Esophagus muscularis mucosa (tissue), 4 donors: ENCODE results near the gene SDHC. TPM values are rescaled to one million over a fixed set of nuclear protein-coding genes. Genes with fewer than 3 reads are reported as not detected.

Experiments
- DNase-seq: peaks from one replicate; pipeline ENCODE4 v3.0.0-alpha.2; 2017; ENCODE audit errors: extremely low spot score
- H3K27ac ChIP-seq, 4 donors: fragments of 200-600 bp; sonication (generic); replicated peaks in 1 of 4; 1 replicate in 3 of 4; 2 replicates in 1 of 4; pipeline ENCODE4 v1.5.1; 2016 to 2019; ENCODE audit warnings: mild to moderate bottlenecking in 1 of 4
- H3K27me3 ChIP-seq, 4 donors: fragments of 200-600 bp; sonication (generic); one replicate each; pipeline versions ENCODE4 v1.5.1 to v1.6.0; 2016 to 2019
- H3K36me3 ChIP-seq, 4 donors: fragments of 200-600 bp; sonication (generic); one replicate each; pipeline ENCODE4 v1.5.1; 2016 to 2019
- H3K4me1 ChIP-seq, 4 donors: fragments of 200-600 bp; sonication (generic); one replicate each; pipeline ENCODE4 v1.5.1; 2016 to 2019
- H3K4me3 ChIP-seq, 4 donors: fragments of 200-600 bp; sonication (generic); 1 replicate in 2 of 4; 2 replicates in 2 of 4; pipeline ENCODE4 v1.5.1; 2016 to 2019; ENCODE audit warnings: mild to moderate bottlenecking in 4 of 4, moderate library complexity in 1 of 4
- H3K9me3 ChIP-seq, 4 donors: fragments of 200-600 bp; sonication (generic); 1 replicate in 3 of 4; 2 replicates in 1 of 4; pipeline ENCODE4 v1.5.1; 2016 to 2019
- EP300 ChIP-seq: sonication (generic); formaldehyde crosslinking; IDR thresholded peaks from one replicate; pipeline ENCODE4 v1.6.1; 2017; ENCODE audit warnings: antibody characterized with exemption
- POLR2A ChIP-seq: fragments of 450-650 bp; IDR thresholded peaks from one replicate; pipeline ENCODE4 v1.6.1; 2017; ENCODE audit warnings: antibody characterized with exemption, moderate library complexity, mild to moderate bottlenecking, low read depth
- POLR2AphosphoS5 ChIP-seq, 2 donors: sonication (generic); formaldehyde crosslinking; IDR thresholded peaks; one replicate each; pipeline ENCODE4 v1.6.1; 2017; ENCODE audit warnings: antibody characterized with exemption in 2 of 2
- WGBS: methylation state at CpG from one replicate; pipeline ENCODE4 v1.1.5; 2018; 5-methylcytosine and 5-hydroxymethylcytosine counted together
- intact Hi-C: fragments of 100-400 bp; cut with DNase I; formaldehyde crosslinking; loops from one replicate; pipeline ENCODE4 v1.15.1; 2023
- total RNA-seq, 4 donors: library from RNA; depleted of rRNA; stranded (reverse); fragments of >200 nt; gene quantifications; one replicate each; pipeline versions ENCODE4 v1.1.0 to v1.2.1, GENCODE V29; 2016
- TF ChIP-seq, protein P1 (sequence below), 3 experiments: fragments of 200-600 bp in 2 of 3; fragments of 450-650 bp in 1 of 3; sonication (generic) in 2 of 3; IDR thresholded peaks; one replicate each; pipeline ENCODE4 v1.5.1; 2017 to 2019; ENCODE audit warnings: antibody characterized with exemption in 3 of 3, mild to moderate bottlenecking in 2 of 3, moderate library complexity in 1 of 3

Gene SDHC
- total RNA-seq, 4 donors from 2014 or later: 18.7 to 64.8 (median 30.1) TPM

DNA sequence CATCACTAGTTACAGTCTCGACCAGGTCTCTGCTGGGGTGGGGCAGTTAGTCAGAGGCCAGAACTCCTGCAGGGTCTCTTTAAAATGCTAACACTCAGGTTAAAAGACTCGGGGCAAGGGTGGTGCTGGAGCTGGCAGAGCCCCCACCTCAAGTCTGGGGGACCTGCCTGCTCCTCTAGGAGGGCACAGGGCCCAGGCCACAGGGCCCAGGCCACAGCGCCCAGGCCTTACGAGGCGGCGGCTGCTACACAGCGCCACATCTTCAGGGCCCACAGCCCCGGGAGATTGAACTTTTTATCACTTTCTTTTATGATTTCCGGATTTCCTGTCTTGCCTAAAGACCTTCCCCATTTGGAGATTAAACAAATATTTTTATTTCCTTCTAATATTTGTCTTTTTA, 14.8 kb upstream of the SDHC start:
- no peaks in the 10 kb centered on the region for H3K27me3 ChIP-seq
- no peak for DNase-seq
- no peak overlapping the region for H3K27ac ChIP-seq
- no peaks in the 10 kb centered on the region for H3K9me3 ChIP-seq
- peaks cover under 1 to 5% (median 3%) of the 10 kb centered on the region in 4 donors for H3K4me1 ChIP-seq
- TF ChIP-seq, protein P1, sequence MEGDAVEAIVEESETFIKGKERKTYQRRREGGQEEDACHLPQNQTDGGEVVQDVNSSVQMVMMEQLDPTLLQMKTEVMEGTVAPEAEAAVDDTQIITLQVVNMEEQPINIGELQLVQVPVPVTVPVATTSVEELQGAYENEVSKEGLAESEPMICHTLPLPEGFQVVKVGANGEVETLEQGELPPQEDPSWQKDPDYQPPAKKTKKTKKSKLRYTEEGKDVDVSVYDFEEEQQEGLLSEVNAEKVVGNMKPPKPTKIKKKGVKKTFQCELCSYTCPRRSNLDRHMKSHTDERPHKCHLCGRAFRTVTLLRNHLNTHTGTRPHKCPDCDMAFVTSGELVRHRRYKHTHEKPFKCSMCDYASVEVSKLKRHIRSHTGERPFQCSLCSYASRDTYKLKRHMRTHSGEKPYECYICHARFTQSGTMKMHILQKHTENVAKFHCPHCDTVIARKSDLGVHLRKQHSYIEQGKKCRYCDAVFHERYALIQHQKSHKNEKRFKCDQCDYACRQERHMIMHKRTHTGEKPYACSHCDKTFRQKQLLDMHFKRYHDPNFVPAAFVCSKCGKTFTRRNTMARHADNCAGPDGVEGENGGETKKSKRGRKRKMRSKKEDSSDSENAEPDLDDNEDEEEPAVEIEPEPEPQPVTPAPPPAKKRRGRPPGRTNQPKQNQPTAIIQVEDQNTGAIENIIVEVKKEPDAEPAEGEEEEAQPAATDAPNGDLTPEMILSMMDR (IDR thresholded peaks at IDR 0.05): no peak
- TF ChIP-seq POLR2AphosphoS5 (IDR thresholded peaks at IDR 0.05): no peak
- TF ChIP-seq EP300: no peak
- TF ChIP-seq POLR2A: no peak
- no peak overlapping the region for H3K4me3 ChIP-seq
- WGBS: 88% methylated on average over 9 of the region's 9 CpGs
- intact Hi-C loops: no loop called here
- no peaks in the 10 kb centered on the region for H3K36me3 ChIP-seq

GRCh38 chr1:161300478-161300877, 13.7 kb upstream of the SDHC start:
- H3K4me3 ChIP-seq: no peak overlapping the region
- H3K36me3 ChIP-seq: no peaks in the 10 kb centered on the region
- no peak for TF ChIP-seq POLR2A
- TF ChIP-seq, protein P1 (IDR thresholded peaks at IDR 0.05): no peak
- TF ChIP-seq EP300: no peak
- no peak for TF ChIP-seq POLR2AphosphoS5 (IDR thresholded peaks at IDR 0.05)
- DNase-seq: no peak
- H3K9me3 ChIP-seq: no peaks in the 10 kb centered on the region
- H3K27me3 ChIP-seq: no peaks in the 10 kb centered on the region
- 89% methylated on average over 4 of the region's 4 CpGs for WGBS
- H3K27ac ChIP-seq: no peak overlapping the region
- intact Hi-C loops: no loop called here
- H3K4me1 ChIP-seq: peaks cover 12 to 16% (median 14%) of the 10 kb centered on the region in 4 donors

DNA sequence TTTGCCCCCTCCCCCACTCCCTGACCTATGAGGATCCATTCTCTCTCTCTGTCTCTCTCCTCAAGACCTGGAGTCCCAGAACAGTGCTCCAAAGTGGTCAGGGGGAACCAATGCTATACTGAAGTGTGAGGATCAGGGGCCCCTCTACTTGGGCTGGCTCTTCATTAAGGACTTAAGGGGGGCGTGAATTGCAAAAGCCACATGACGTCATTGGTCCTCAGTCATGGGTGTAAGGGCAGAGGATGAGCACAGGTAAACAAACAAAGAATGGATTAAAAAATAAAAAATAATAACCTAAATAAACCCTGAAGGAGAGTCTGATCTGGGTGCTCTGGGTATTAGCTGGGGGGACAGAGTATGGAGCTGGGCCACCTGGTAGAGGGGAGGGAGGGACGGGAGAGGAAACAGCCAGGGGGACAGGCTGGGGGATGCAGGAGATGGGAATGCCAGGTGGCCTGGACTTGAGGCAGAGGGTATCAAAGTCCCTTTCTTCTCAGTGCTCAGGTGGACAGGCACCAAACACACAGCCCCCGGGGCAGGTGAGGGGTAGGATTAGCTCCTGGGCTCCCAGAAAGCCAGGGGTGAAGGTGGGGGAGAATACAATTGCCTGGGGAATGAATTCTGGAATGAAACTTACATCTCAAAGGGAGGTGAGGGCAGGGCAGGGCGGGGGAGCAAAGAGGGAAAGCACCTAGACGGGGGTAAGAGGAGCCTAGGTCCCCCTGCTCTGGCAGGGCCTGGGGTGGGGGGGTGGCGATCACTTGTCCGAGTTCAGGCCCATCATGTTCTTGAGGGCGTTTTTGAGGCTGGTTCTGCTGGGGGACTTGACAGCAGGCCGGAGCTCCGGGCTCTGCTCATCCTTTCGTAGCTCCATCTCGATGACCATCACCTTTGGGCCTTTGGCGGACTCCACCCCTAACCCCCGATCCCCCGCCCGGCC, 9.0 kb upstream of the SDHC start:
- Histone ChIP-seq H3K27me3 (peaks cover 0 to 7% (median 0%) of the 10 kb centered on the region in 4 donors), H3K9me3 (no peaks in the 10 kb centered on the region), H3K36me3 (no peaks in the 10 kb centered on the region), H3K27ac (peak overlapping the region; percentile 35 to 66 (median 50)), H3K4me1 (peaks cover 20 to 36% (median 32%) of the 10 kb centered on the region in 4 donors), H3K4me3 (peak overlapping the region; percentile 65 to 84 (median 70))
- no peak for TF ChIP-seq EP300
- TF ChIP-seq POLR2AphosphoS5 (IDR thresholded peaks at IDR 0.05): no peak
- TF ChIP-seq, protein P1 (IDR thresholded peaks at IDR 0.05): no peak
- no peak for TF ChIP-seq POLR2A
- WGBS: 16% methylated on average over 17 of the region's 17 CpGs
- intact Hi-C loops: loop anchor here (5.0 kb wide), 2 partner anchors 72 to 78 kb away; partner anchors contain the start of gene TOMM40L
- no peak for DNase-seq

- peaks cover 20 to 36% (median 32%) of the 10 kb centered on the region in 4 donors for H3K4me1 ChIP-seq
- TF ChIP-seq, protein P1 (IDR thresholded peaks at IDR 0.05): peak in 2 of 3 experiments; percentile 31 to 37
- TF ChIP-seq POLR2AphosphoS5 (IDR thresholded peaks at IDR 0.05) (peak; percentile 66 to 78), POLR2A (no peak)
- peak; percentile 93 for DNase-seq
- H3K4me3 ChIP-seq: peak overlapping the region; percentile 65 to 84 (median 70)
- H3K27ac ChIP-seq: peak overlapping the region; percentile 35 to 66 (median 50)
- intact Hi-C loops: loop anchor here (5.0 kb wide), 2 partner anchors 71 to 79 kb away; partner anchors contain the start of gene TOMM40L
- H3K36me3 ChIP-seq: no peaks in the 10 kb centered on the region
- H3K9me3 ChIP-seq: no peaks in the 10 kb centered on the region
- 4% methylated on average over 14 of the region's 31 CpGs for WGBS
- peaks cover 0 to 8% (median 0%) of the 10 kb centered on the region in 4 donors for H3K27me3 ChIP-seq
These were observed 8.2 kb upstream of the SDHC start for GRCh38 chr1:161305867-161306519.
